WTC11 (cell line): ENCODE data around the gene FAM78B. TPM values are rescaled to one million over a fixed set of nuclear protein-coding genes. Genes with fewer than 3 reads are reported as not detected.

Source experiments
- ATAC-seq: fragments of 200-7000 bp; cut with Tn5 transposase; 2 replicates; pipeline ENCODE4 v1.10.0; 2021; ENCODE audit warnings: mild to moderate bottlenecking, moderate library complexity
- CTCF ChIA-PET: fragments of 300-600 bp; sonication (Branson Sonifier 250); formaldehyde crosslinking; loops from one replicate; lab custom pipeline; 2021; ENCODE audit warnings: antibody characterized with exemption; lab: Charles Lee
- POLR2A ChIA-PET: fragments of 350-600 bp; sonication (Branson Sonifier 250); formaldehyde crosslinking; loops from one replicate; lab custom pipeline; 2021; ENCODE audit warnings: antibody characterized with exemption; lab: Charles Lee
- DNase-seq: peaks from one replicate; pipeline ENCODE4 v3.0.0; 2021; ENCODE audit warnings: low spot score
- H3K27ac Mint-ChIP-seq: 2 replicates; pipeline ENCODE4 v1.8.0; 2021; ENCODE audit warnings: mixed read lengths
- H3K27me3 Mint-ChIP-seq: 2 replicates; pipeline ENCODE4 v1.8.0; 2021; ENCODE audit warnings: low read depth, mild to moderate bottlenecking, moderate library complexity, mixed read lengths
- H3K36me3 Mint-ChIP-seq: 2 replicates; pipeline ENCODE4 v1.8.0; 2021; ENCODE audit warnings: mixed read lengths
- H3K4me1 Mint-ChIP-seq: 2 replicates; pipeline ENCODE4 v1.8.0; 2022; ENCODE audit warnings: mixed read lengths
- H3K4me3 Mint-ChIP-seq: 2 replicates; pipeline ENCODE4 v1.8.0; 2021; ENCODE audit warnings: mild to moderate bottlenecking, moderate library complexity, mixed read lengths
- H3K9me3 Mint-ChIP-seq: 2 replicates; pipeline ENCODE4 v1.8.0; 2021; ENCODE audit warnings: mixed read lengths
- CBFB ChIP-seq: sonication (generic); formaldehyde crosslinking; IDR thresholded peaks from 2 replicates; pipeline ENCODE4 v1.8.1; 2022; ENCODE audit warnings: mild to moderate bottlenecking, low read depth, missing genetic modification reagents
- EMX1 ChIP-seq: fragments of 250-450 bp; sonication (Bioruptor Pico); IDR thresholded peaks from 2 replicates; pipeline ENCODE4 v1.8.0; 2021; ENCODE audit warnings: mild to moderate bottlenecking
- ETV6 ChIP-seq: sonication (generic); formaldehyde crosslinking; IDR thresholded peaks from 2 replicates; pipeline ENCODE4 v1.8.1; 2022; ENCODE audit warnings: mild to moderate bottlenecking, missing genetic modification reagents
- FOXP1 ChIP-seq: sonication (generic); formaldehyde crosslinking; IDR thresholded peaks from 2 replicates; pipeline ENCODE4 v1.8.0; 2022; ENCODE audit warnings: missing genetic modification reagents, mild to moderate bottlenecking, moderate library complexity, borderline replicate concordance
- FOXP4 ChIP-seq: sonication (generic); formaldehyde crosslinking; IDR thresholded peaks from 2 replicates; pipeline ENCODE4 v1.8.0; 2022; ENCODE audit warnings: mild to moderate bottlenecking, missing genetic modification reagents
- NR1H2 ChIP-seq: sonication (generic); formaldehyde crosslinking; IDR thresholded peaks from 2 replicates; pipeline ENCODE4 v1.9.0; 2021; ENCODE audit warnings: mild to moderate bottlenecking, moderate library complexity, missing genetic modification reagents
- NR2C2 ChIP-seq: sonication (generic); formaldehyde crosslinking; IDR thresholded peaks from 2 replicates; pipeline ENCODE4 v1.8.0; 2022; ENCODE audit warnings: mild to moderate bottlenecking, missing genetic modification reagents
- RELA ChIP-seq: sonication (generic); formaldehyde crosslinking; IDR thresholded peaks from 2 replicates; pipeline ENCODE4 v1.8.1; 2022; ENCODE audit warnings: missing genetic modification reagents, mild to moderate bottlenecking, borderline replicate concordance
- SMAD4 ChIP-seq: sonication (generic); formaldehyde crosslinking; IDR thresholded peaks from 2 replicates; pipeline ENCODE4 v1.8.0; 2022; ENCODE audit warnings: mild to moderate bottlenecking, missing genetic modification reagents
- SOX15 ChIP-seq: fragments of 250-450 bp; sonication (Bioruptor Pico); IDR thresholded peaks from 2 replicates; pipeline ENCODE4 v1.9.0; 2021; ENCODE audit warnings: mild to moderate bottlenecking
- SP1 ChIP-seq: sonication (generic); formaldehyde crosslinking; conservative IDR thresholded peaks from 2 replicates; pipeline ENCODE4 v1.8.1; 2022; ENCODE audit warnings: missing genetic modification reagents
- TEAD4 ChIP-seq: sonication (generic); formaldehyde crosslinking; IDR thresholded peaks from 2 replicates; pipeline ENCODE4 v1.8.0; 2022; ENCODE audit warnings: mild to moderate bottlenecking, missing genetic modification reagents
- TP53 ChIP-seq: sonication (generic); formaldehyde crosslinking; IDR thresholded peaks from 2 replicates; pipeline ENCODE4 v1.8.1; 2023; ENCODE audit warnings: mild to moderate bottlenecking, missing genetic modification reagents
- ZNF121 ChIP-seq: sonication (generic); formaldehyde crosslinking; IDR thresholded peaks from 2 replicates; pipeline ENCODE4 v1.8.0; 2023; ENCODE audit warnings: missing genetic modification reagents
- ZNF396 ChIP-seq: fragments of 250-450 bp; sonication (Bioruptor Pico); IDR thresholded peaks from 2 replicates; pipeline ENCODE4 v1.8.0; 2021; ENCODE audit warnings: mild to moderate bottlenecking, moderate library complexity, borderline replicate concordance
- ZNF671 ChIP-seq: fragments of 250-450 bp; sonication (Bioruptor Pico); IDR thresholded peaks from 2 replicates; pipeline ENCODE4 v1.8.0; 2021; ENCODE audit warnings: mild to moderate bottlenecking
- total RNA-seq: library from RNA; stranded (reverse); gene quantifications from 3 replicates; pipeline ENCODE4 v1.2.3, GENCODE V29; 2021
- TF ChIP-seq, protein P1 (sequence below): sonication (generic); formaldehyde crosslinking; IDR thresholded peaks from 2 replicates; pipeline ENCODE4 v1.8.1; 2022; ENCODE audit warnings: mild to moderate bottlenecking, missing genetic modification reagents, moderate library complexity, borderline replicate concordance
- TF ChIP-seq, protein P2 (sequence below): sonication (generic); formaldehyde crosslinking; IDR thresholded peaks from 2 replicates; pipeline ENCODE4 v1.8.1; 2022; ENCODE audit warnings: low read depth, missing genetic modification reagents, borderline replicate concordance
- TF ChIP-seq, protein P3 (sequence below): fragments of 250-450 bp; sonication (Bioruptor Pico); IDR thresholded peaks from 2 replicates; pipeline ENCODE4 v1.8.0; 2021; ENCODE audit warnings: mild to moderate bottlenecking
- TF ChIP-seq, protein P4 (sequence below): sonication (generic); formaldehyde crosslinking; IDR thresholded peaks from 2 replicates; pipeline ENCODE4 v1.8.1; 2022; ENCODE audit warnings: low read depth, mild to moderate bottlenecking, moderate library complexity, missing genetic modification reagents, borderline replicate concordance
- TF ChIP-seq, protein P5 (sequence below): sonication (generic); formaldehyde crosslinking; IDR thresholded peaks from 2 replicates; pipeline ENCODE4 v1.8.1; 2023; ENCODE audit warnings: mild to moderate bottlenecking, missing genetic modification reagents

Gene FAM78B
- total RNA-seq, 1 experiment from 2014 or later, result 2.6 TPM

GRCh38 chr1:166152978-166153377 is 13.8 kb downstream of the FAM78B start:
- TF ChIP-seq FOXP1 (no peak), EMX1 (CRISPR knock-in tag) (no peak), ZNF121 (CRISPR knock-in tag) (no peak), NR1H2 (CRISPR knock-in tag) (no peak), CBFB (CRISPR knock-in tag) (no peak), TP53 (CRISPR knock-in tag) (no peak)
- TF ChIP-seq, protein P1, sequence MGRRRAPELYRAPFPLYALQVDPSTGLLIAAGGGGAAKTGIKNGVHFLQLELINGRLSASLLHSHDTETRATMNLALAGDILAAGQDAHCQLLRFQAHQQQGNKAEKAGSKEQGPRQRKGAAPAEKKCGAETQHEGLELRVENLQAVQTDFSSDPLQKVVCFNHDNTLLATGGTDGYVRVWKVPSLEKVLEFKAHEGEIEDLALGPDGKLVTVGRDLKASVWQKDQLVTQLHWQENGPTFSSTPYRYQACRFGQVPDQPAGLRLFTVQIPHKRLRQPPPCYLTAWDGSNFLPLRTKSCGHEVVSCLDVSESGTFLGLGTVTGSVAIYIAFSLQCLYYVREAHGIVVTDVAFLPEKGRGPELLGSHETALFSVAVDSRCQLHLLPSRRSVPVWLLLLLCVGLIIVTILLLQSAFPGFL, result no peak
- TF ChIP-seq, protein P2, sequence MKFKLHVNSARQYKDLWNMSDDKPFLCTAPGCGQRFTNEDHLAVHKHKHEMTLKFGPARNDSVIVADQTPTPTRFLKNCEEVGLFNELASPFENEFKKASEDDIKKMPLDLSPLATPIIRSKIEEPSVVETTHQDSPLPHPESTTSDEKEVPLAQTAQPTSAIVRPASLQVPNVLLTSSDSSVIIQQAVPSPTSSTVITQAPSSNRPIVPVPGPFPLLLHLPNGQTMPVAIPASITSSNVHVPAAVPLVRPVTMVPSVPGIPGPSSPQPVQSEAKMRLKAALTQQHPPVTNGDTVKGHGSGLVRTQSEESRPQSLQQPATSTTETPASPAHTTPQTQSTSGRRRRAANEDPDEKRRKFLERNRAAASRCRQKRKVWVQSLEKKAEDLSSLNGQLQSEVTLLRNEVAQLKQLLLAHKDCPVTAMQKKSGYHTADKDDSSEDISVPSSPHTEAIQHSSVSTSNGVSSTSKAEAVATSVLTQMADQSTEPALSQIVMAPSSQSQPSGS (CRISPR knock-in tag), result no peak
- TF ChIP-seq, all 79 proteins: peak for 0
- H3K27ac Mint-ChIP-seq, result no peak overlapping the region
- H3K4me3 Mint-ChIP-seq, result no peak overlapping the region
- ChIA-PET CTCF (interaction anchor here (1.2 to 2.0 kb wide), 2 partner anchors 12 to 20 kb away, joined by 3 to 8 read pairs; no protein-coding TSS in a partner anchor), POLR2A (no interaction called here)
- DNase-seq (no peak), ATAC-seq (no peak)
- H3K27me3 Mint-ChIP-seq, result no peaks in the 10 kb centered on the region; the same call in 1 of the 2 replicates
- no peaks in the 10 kb centered on the region for H3K4me1 Mint-ChIP-seq
- peaks cover 3% of the 10 kb centered on the region for H3K9me3 Mint-ChIP-seq
- H3K36me3 Mint-ChIP-seq, result no peaks in the 10 kb centered on the region

- Mint-ChIP-seq H3K4me3 (no peak overlapping the region), H3K27me3 (no peaks in the 10 kb centered on the region; the same call in 1 of the 2 replicates), H3K27ac (no peak overlapping the region), H3K9me3 (peaks cover 3% of the 10 kb centered on the region), H3K36me3 (no peaks in the 10 kb centered on the region), H3K4me1 (no peaks in the 10 kb centered on the region)
- DNase-seq, result no peak
- ChIA-PET POLR2A (no interaction called here), CTCF (interaction anchor here (0.8 to 2.0 kb wide), 2 partner anchors 12 to 13 kb away, joined by 3 to 8 read pairs; no protein-coding TSS in a partner anchor)
- TF ChIP-seq TEAD4, result no peak
- TF ChIP-seq, protein P1, result no peak
- TF ChIP-seq, protein P3, sequence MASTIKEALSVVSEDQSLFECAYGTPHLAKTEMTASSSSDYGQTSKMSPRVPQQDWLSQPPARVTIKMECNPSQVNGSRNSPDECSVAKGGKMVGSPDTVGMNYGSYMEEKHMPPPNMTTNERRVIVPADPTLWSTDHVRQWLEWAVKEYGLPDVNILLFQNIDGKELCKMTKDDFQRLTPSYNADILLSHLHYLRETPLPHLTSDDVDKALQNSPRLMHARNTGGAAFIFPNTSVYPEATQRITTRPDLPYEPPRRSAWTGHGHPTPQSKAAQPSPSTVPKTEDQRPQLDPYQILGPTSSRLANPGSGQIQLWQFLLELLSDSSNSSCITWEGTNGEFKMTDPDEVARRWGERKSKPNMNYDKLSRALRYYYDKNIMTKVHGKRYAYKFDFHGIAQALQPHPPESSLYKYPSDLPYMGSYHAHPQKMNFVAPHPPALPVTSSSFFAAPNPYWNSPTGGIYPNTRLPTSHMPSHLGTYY, result no peak
- TF ChIP-seq SOX15 (CRISPR knock-in tag), result no peak
- TF ChIP-seq, protein P4, sequence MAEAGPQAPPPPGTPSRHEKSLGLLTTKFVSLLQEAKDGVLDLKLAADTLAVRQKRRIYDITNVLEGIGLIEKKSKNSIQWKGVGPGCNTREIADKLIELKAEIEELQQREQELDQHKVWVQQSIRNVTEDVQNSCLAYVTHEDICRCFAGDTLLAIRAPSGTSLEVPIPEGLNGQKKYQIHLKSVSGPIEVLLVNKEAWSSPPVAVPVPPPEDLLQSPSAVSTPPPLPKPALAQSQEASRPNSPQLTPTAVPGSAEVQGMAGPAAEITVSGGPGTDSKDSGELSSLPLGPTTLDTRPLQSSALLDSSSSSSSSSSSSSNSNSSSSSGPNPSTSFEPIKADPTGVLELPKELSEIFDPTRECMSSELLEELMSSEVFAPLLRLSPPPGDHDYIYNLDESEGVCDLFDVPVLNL (CRISPR knock-in tag), result no peak
- no peak for TF ChIP-seq RELA (CRISPR knock-in tag)
- TF ChIP-seq NR2C2 (CRISPR knock-in tag), result no peak
- TF ChIP-seq, protein P5, sequence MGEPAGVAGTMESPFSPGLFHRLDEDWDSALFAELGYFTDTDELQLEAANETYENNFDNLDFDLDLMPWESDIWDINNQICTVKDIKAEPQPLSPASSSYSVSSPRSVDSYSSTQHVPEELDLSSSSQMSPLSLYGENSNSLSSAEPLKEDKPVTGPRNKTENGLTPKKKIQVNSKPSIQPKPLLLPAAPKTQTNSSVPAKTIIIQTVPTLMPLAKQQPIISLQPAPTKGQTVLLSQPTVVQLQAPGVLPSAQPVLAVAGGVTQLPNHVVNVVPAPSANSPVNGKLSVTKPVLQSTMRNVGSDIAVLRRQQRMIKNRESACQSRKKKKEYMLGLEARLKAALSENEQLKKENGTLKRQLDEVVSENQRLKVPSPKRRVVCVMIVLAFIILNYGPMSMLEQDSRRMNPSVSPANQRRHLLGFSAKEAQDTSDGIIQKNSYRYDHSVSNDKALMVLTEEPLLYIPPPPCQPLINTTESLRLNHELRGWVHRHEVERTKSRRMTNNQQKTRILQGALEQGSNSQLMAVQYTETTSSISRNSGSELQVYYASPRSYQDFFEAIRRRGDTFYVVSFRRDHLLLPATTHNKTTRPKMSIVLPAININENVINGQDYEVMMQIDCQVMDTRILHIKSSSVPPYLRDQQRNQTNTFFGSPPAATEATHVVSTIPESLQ (CRISPR knock-in tag), result no peak
- TF ChIP-seq SP1, result no peak
- no peak for TF ChIP-seq ZNF396 (CRISPR knock-in tag)
- TF ChIP-seq, protein P2 (CRISPR knock-in tag), result no peak
- TF ChIP-seq ZNF671 (CRISPR knock-in tag), result no peak
- no peak for TF ChIP-seq FOXP4 (CRISPR knock-in tag)
- TF ChIP-seq CBFB (CRISPR knock-in tag), result no peak
- no peak for TF ChIP-seq TP53 (CRISPR knock-in tag)
- no peak for TF ChIP-seq ETV6 (CRISPR knock-in tag)
- TF ChIP-seq SMAD4 (CRISPR knock-in tag), result no peak
- ATAC-seq, result no peak
Measured at GRCh38 chr1:166151804-166152203, 15.0 kb downstream of the FAM78B start.
